ENCODE data around the gene ARHGAP19.

DNA sequence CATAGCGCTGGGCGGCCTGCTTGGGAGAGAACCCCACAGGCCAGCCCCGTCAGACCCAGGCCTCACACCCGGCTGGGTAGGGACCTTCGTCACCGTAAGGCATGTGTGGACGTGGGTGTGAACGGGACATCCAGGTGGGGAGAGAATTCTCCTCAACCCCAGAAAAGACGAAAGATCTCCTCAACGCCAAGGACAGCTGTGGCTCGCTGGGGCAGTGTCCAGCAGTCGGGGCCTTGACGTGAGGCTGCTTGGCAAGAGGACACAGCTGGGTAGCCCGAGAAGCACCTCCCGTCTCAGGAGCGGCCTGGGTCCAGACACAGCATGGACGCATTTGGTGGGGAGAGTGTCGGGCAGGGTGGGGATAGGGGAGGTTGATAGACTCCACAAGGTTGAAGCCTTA lies 105.5 kb downstream of the ARHGAP19 start:
- TF ChIP-seq, protein P1, sequence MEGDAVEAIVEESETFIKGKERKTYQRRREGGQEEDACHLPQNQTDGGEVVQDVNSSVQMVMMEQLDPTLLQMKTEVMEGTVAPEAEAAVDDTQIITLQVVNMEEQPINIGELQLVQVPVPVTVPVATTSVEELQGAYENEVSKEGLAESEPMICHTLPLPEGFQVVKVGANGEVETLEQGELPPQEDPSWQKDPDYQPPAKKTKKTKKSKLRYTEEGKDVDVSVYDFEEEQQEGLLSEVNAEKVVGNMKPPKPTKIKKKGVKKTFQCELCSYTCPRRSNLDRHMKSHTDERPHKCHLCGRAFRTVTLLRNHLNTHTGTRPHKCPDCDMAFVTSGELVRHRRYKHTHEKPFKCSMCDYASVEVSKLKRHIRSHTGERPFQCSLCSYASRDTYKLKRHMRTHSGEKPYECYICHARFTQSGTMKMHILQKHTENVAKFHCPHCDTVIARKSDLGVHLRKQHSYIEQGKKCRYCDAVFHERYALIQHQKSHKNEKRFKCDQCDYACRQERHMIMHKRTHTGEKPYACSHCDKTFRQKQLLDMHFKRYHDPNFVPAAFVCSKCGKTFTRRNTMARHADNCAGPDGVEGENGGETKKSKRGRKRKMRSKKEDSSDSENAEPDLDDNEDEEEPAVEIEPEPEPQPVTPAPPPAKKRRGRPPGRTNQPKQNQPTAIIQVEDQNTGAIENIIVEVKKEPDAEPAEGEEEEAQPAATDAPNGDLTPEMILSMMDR (IDR thresholded peaks at IDR 0.05) = no peak
- no peak for TF ChIP-seq ZFX (IDR thresholded peaks at IDR 0.05; ENCODE audit: borderline replicate concordance)
